Measurements from ENCODE around the gene ITGA2. TPM values are rescaled to one million over a fixed set of nuclear protein-coding genes. Genes with fewer than 3 reads are reported as not detected.
"Not testable (repeated sequence)": the region's sequence is repeated elsewhere in the genome, so short reads cannot be mapped to it uniquely, and the experiment has no call there.

The ITGA2 gene
- total RNA-seq, 1 donor from 2014 or later, result 0.30 TPM

GRCh38 chr5:53109443-53110127 lies 120.4 kb downstream of the ITGA2 start, which contains the start of gene MOCS2:
MOCS2 (minus strand) TSS chr5:53109757; CDS start chr5:53107174, 2,583 bp downstream.
- peaks cover 19% of the 10 kb centered on the region for H3K4me1 Mint-ChIP-seq (ENCODE audit: unreplicated experiment)
- H3K9me3 Mint-ChIP-seq (ENCODE audit: unreplicated experiment), result no peaks in the 10 kb centered on the region
- H3K27ac Mint-ChIP-seq (ENCODE audit: unreplicated experiment), result peak within 1 kb of the TSS; percentile 76
- no peak for TF ChIP-seq CTCF (IDR thresholded peaks at IDR 0.05)
- H3K27me3 Mint-ChIP-seq (ENCODE audit: unreplicated experiment), result no peaks in the 10 kb centered on the region
- H3K36me3 Mint-ChIP-seq (ENCODE audit: unreplicated experiment), result peaks cover 17% of the 10 kb centered on the region
- peak within 1 kb of the TSS; percentile 90 for H3K4me3 Mint-ChIP-seq (ENCODE audit: unreplicated experiment)
- peak; percentile 96 for DNase-seq (ENCODE audit: extremely low spot score, unreplicated experiment)

- peaks cover 14% of the 10 kb centered on the region for H3K36me3 Mint-ChIP-seq (ENCODE audit: unreplicated experiment)
- no peaks in the 10 kb centered on the region for H3K9me3 Mint-ChIP-seq (ENCODE audit: unreplicated experiment)
- H3K27ac Mint-ChIP-seq (ENCODE audit: unreplicated experiment), result peak overlapping the region; percentile 68
- H3K27me3 Mint-ChIP-seq (ENCODE audit: unreplicated experiment), result no peaks in the 10 kb centered on the region
- TF ChIP-seq CTCF (IDR thresholded peaks at IDR 0.05), result no peak
- no peak for DNase-seq (ENCODE audit: extremely low spot score, unreplicated experiment)
- H3K4me3 Mint-ChIP-seq (ENCODE audit: unreplicated experiment), result peak overlapping the region; percentile 90
- peaks cover 20% of the 10 kb centered on the region for H3K4me1 Mint-ChIP-seq (ENCODE audit: unreplicated experiment)
Measured at GRCh38 chr5:53110156-53110555, 121.0 kb downstream of the ITGA2 start.

- no peak for TF ChIP-seq CTCF (IDR thresholded peaks at IDR 0.05)
- no peak overlapping the region for H3K27ac Mint-ChIP-seq (ENCODE audit: unreplicated experiment)
- H3K4me1 Mint-ChIP-seq (ENCODE audit: unreplicated experiment), result peaks cover 20% of the 10 kb centered on the region
- no peak for DNase-seq (ENCODE audit: extremely low spot score, unreplicated experiment)
- H3K9me3 Mint-ChIP-seq (ENCODE audit: unreplicated experiment), result no peaks in the 10 kb centered on the region
- no peak overlapping the region for H3K4me3 Mint-ChIP-seq (ENCODE audit: unreplicated experiment)
- peaks cover 5% of the 10 kb centered on the region for H3K36me3 Mint-ChIP-seq (ENCODE audit: unreplicated experiment)
- no peaks in the 10 kb centered on the region for H3K27me3 Mint-ChIP-seq (ENCODE audit: unreplicated experiment)
Measured at GRCh38 chr5:53111139-53111538, 122.0 kb downstream of the ITGA2 start.

GRCh38 chr5:53112307-53112706 lies 123.2 kb downstream of the ITGA2 start:
- not testable (repeated sequence) for H3K9me3 Mint-ChIP-seq (ENCODE audit: unreplicated experiment); H3K27ac Mint-ChIP-seq (ENCODE audit: unreplicated experiment); DNase-seq (ENCODE audit: extremely low spot score, unreplicated experiment); H3K4me3 Mint-ChIP-seq (ENCODE audit: unreplicated experiment); H3K27me3 Mint-ChIP-seq (ENCODE audit: unreplicated experiment); H3K36me3 Mint-ChIP-seq (ENCODE audit: unreplicated experiment)
- H3K4me1 Mint-ChIP-seq (ENCODE audit: unreplicated experiment), result peaks cover 24% of the 10 kb centered on the region

GRCh38 chr5:53112909-53113308 lies 123.8 kb downstream of the ITGA2 start:
- no peaks in the 10 kb centered on the region for H3K27me3 Mint-ChIP-seq (ENCODE audit: unreplicated experiment)
- no peak for TF ChIP-seq CTCF (IDR thresholded peaks at IDR 0.05)
- H3K4me1 Mint-ChIP-seq (ENCODE audit: unreplicated experiment), result peaks cover 24% of the 10 kb centered on the region
- H3K4me3 Mint-ChIP-seq (ENCODE audit: unreplicated experiment), result no peak overlapping the region
- no peaks in the 10 kb centered on the region for H3K9me3 Mint-ChIP-seq (ENCODE audit: unreplicated experiment)
- DNase-seq (ENCODE audit: extremely low spot score, unreplicated experiment), result no peak
- peaks cover 4% of the 10 kb centered on the region for H3K36me3 Mint-ChIP-seq (ENCODE audit: unreplicated experiment)
- H3K27ac Mint-ChIP-seq (ENCODE audit: unreplicated experiment), result no peak overlapping the region

Measured in osteocyte (in vitro differentiated cells).